Astrocyte of the spinal cord (primary cell): ENCODE measurements around the gene CLCN7.

Experiments used
- DNase-seq: peaks from one replicate; pipeline ENCODE4 v3.0.0; 2011; ENCODE audit warnings: low read depth, low spot score
- H3K4me3 ChIP-seq: 2 replicates; pipeline ENCODE4 v1.5.1; 2011; ENCODE audit warnings: low read depth, mild to moderate bottlenecking, low read length, moderate library complexity
- CTCF ChIP-seq: IDR thresholded peaks from 2 replicates; pipeline ENCODE4 v1.5.1; 2012; ENCODE audit warnings: low read depth, mild to moderate bottlenecking, low read length, inconsistent platforms
- in situ Hi-C: cut with HindIII; loops from 2 replicates; pipeline ENCODE4 v1.10.0; 2017; ENCODE audit warnings: low sequenced_read_pairs

CLCN7 gene

GRCh38 chr16:1451702-1452392 lies 23.0 kb downstream of the CLCN7 start:
- no peak for DNase-seq
- no peak for TF ChIP-seq CTCF
- in situ Hi-C loops: no loop called here
- no peak overlapping the region for H3K4me3 ChIP-seq

- in situ Hi-C loops: no loop called here
- H3K4me3 ChIP-seq: no peak overlapping the region
- no peak for DNase-seq
- TF ChIP-seq CTCF: no peak
Measured at GRCh38 chr16:1450841-1451240, 24.0 kb downstream of the CLCN7 start.

- TF ChIP-seq CTCF: no peak
- DNase-seq: no peak
- in situ Hi-C loops: no loop called here
- no peak overlapping the region for H3K4me3 ChIP-seq
Measured at GRCh38 chr16:1450218-1450617, 24.6 kb downstream of the CLCN7 start.

- TF ChIP-seq CTCF: no peak
- DNase-seq: no peak
- no peak overlapping the region for H3K4me3 ChIP-seq
- in situ Hi-C loops: no loop called here
Measured at GRCh38 chr16:1449201-1449788, 25.5 kb downstream of the CLCN7 start.

DNA sequence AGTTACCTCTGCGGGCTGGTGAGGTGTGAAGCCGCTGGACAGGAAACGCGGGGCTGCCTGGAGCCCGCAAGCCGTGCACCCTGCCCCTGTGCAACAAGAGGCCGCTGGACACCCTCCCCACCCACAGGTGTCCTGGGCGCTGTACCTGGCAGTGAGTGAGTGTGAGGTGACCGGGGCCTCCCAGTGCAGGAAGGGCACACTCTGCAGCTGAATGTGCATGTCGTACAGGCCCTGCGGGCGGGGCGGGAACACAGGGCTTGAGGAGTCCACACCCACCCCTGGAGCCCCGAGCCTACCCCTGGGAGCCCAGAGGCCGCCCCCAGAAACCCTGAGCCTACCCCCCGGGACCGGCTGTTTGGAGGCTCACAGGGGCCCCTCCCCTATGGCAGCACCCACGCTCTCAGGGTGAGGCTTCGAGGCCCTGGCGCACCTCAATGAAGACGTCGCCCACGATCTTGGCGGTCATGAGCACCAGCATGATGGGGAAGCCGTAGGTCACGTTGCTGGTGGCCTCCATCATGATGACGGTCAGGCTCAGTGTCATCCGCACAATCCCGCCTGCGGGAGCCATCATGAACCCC lies 26.2 kb downstream of the CLCN7 start:
- DNase-seq: no peak
- in situ Hi-C loops: no loop called here

DNA sequence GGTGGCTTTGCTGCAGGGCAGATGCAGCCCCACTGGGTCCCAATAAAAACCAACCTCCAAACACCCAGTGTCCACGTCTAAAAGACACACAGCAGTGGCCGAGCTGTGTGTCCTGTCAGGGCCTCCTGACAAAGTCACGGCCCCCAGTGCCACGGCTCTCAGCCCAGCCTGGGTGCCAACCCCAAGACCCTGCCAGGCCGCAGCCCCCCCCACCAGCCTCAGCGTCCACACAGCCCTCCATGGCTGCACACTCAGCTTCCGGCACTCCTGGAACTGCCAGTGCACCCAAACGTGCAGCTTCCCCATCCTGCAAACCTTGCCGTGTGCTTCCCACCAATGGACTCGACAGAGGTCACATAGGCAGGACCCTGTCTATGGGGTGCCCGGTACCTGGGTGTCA lies 26.9 kb downstream of the CLCN7 start:
- DNase-seq: no peak
- in situ Hi-C loops: no loop called here
- TF ChIP-seq CTCF: no peak
- H3K4me3 ChIP-seq: no peak overlapping the region

More for the DNA sequence above, 26.2 kb downstream of the CLCN7 start:
- TF ChIP-seq CTCF: no peak
- H3K4me3 ChIP-seq: no peak overlapping the region
